Glomerular endothelial cell (primary cell): Measurements from ENCODE around the gene APEX1. TPM values are rescaled to one million over a fixed set of nuclear protein-coding genes. Genes with fewer than 3 reads are reported as not detected.

Source experiments
- total RNA-seq: library from RNA; depleted of rRNA; stranded (reverse); fragments of >200 nt; gene quantifications from 2 replicates; pipeline ENCODE4 v1.2.3, GENCODE V29; 2015

APEX1 gene
- total RNA-seq, 1 donor from 2014 or later = 152 TPM

Other genes with a start within 250 kb of the APEX1 start
- not detected in 2 replicates for gene OR11H6, start 231.5 kb upstream of the APEX1 start, total RNA-seq
- not detected in 2 replicates for gene OR11H7, start 226.2 kb upstream of the APEX1 start, total RNA-seq
- not detected in 2 replicates for gene OR11H4, start 215.9 kb upstream of the APEX1 start, total RNA-seq
- 10.7 and 10.8 TPM in 2 replicates for gene TTC5, start 149.3 kb upstream of the APEX1 start, total RNA-seq
- 20.7 and 28.0 TPM in 2 replicates for gene CCNB1IP1, start 121.9 kb upstream of the APEX1 start, total RNA-seq
- 9.9 and 12.3 TPM in 2 replicates for gene PARP2, start 111.6 kb upstream of the APEX1 start, total RNA-seq
- gene TEP1, start 41.7 kb upstream of the APEX1 start, total RNA-seq = 16.7 and 22.7 TPM in 2 replicates
- gene KLHL33, start 19.1 kb upstream of the APEX1 start, total RNA-seq = not detected in 2 replicates
- gene OSGEP, start 414 bp upstream of the APEX1 start, total RNA-seq = 56.8 and 84.3 TPM in 2 replicates
- gene PIP4P1, start 6.2 kb downstream of the APEX1 start, total RNA-seq = 14.8 and 20.9 TPM in 2 replicates
- gene PNP, start 14.2 kb downstream of the APEX1 start, total RNA-seq = 131 and 170 TPM in 2 replicates
- gene RNASE10, start 50.3 kb downstream of the APEX1 start, total RNA-seq = 1.2 TPM in 1 of 2 replicates, not detected in the other
- gene RNASE9, start 105.8 kb downstream of the APEX1 start, total RNA-seq = not detected in 2 replicates
- gene RNASE11, start 132.8 kb downstream of the APEX1 start, total RNA-seq = not detected in 2 replicates
- gene RNASE12, start 136.2 kb downstream of the APEX1 start, total RNA-seq = not detected in 2 replicates
- not detected in 2 replicates for gene OR6S1, start 186.5 kb downstream of the APEX1 start, total RNA-seq
- gene RNASE4, start 229.3 kb downstream of the APEX1 start, total RNA-seq = 4.0 and 7.8 TPM in 2 replicates
- gene ANG, start 233.5 kb downstream of the APEX1 start, total RNA-seq = 4.5 and 5.9 TPM in 2 replicates